ENCODE measurements around the gene CDKL2. TPM values are rescaled to one million over a fixed set of nuclear protein-coding genes. Genes with fewer than 3 reads are reported as not detected.

CDKL2 gene
- polyA plus RNA-seq, 1 donor (not counting 4 experiments of a cell fraction or from before 2014, with no cell fraction given), result 0.64 TPM

DNA sequence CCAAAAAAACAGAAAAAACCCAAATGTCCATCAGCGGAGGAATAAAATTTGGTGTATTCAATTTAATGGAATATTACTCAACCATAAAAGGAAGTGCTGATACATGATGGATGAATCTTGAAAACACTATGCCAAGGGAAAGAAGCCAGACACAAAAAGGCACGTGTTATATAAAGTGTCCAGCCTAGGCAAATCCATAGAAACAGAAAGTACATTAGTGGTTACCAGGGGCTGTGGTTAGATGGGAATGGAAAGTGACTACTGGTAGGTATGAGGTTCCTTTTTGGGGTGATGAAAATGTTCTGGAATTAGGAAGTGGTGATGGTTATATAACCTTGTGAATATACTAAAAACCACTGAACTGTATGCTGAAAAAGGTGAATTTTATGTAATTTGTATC, 3.5 kb upstream of the CDKL2 start:
- H2AFZ ChIP-seq (ENCODE audit: control insufficient read depth, low read length), result no peak overlapping the region
- H3K79me2 ChIP-seq (ENCODE audit: control insufficient read depth, insufficient read depth, low read length), result no peaks in the 10 kb centered on the region
- no peak for FAIRE-seq
- dilution Hi-C loops (cut with MboI; ENCODE audit: extremely low pct_ligation_motif_present, low sequenced_read_pairs), result no loop called here
- no peaks in the 10 kb centered on the region for H3K27me3 ChIP-seq (ENCODE audit: control insufficient read depth, extremely low read depth, insufficient read depth, low read length)
- H3K4me2 ChIP-seq (ENCODE audit: control insufficient read depth, extremely low read depth, insufficient read depth, low read depth, low read length), result no peak overlapping the region
- H3K36me3 ChIP-seq (ENCODE audit: control insufficient read depth in 2 of 2, extremely low read depth in 1 of 2, insufficient read depth in 2 of 2, low read length in 2 of 2), result no peaks in the 10 kb centered on the region
- H3K9me1 ChIP-seq (ENCODE audit: control insufficient read depth, extremely low read depth, insufficient read depth, low read length), result no peaks in the 10 kb centered on the region
- no peak overlapping the region for H3K27ac ChIP-seq (ENCODE audit: control insufficient read depth, insufficient read depth, low read length)
- TF ChIP-seq EZH2 (IDR thresholded peaks at IDR 0.05; ENCODE audit: low read length), result no peak
- TF ChIP-seq, protein P1, sequence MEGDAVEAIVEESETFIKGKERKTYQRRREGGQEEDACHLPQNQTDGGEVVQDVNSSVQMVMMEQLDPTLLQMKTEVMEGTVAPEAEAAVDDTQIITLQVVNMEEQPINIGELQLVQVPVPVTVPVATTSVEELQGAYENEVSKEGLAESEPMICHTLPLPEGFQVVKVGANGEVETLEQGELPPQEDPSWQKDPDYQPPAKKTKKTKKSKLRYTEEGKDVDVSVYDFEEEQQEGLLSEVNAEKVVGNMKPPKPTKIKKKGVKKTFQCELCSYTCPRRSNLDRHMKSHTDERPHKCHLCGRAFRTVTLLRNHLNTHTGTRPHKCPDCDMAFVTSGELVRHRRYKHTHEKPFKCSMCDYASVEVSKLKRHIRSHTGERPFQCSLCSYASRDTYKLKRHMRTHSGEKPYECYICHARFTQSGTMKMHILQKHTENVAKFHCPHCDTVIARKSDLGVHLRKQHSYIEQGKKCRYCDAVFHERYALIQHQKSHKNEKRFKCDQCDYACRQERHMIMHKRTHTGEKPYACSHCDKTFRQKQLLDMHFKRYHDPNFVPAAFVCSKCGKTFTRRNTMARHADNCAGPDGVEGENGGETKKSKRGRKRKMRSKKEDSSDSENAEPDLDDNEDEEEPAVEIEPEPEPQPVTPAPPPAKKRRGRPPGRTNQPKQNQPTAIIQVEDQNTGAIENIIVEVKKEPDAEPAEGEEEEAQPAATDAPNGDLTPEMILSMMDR (optimal IDR thresholded peaks at IDR 0.05 in 1 of 3, IDR thresholded peaks at IDR 0.05 in 1 of 3, conservative IDR thresholded peaks at IDR 0.05 in 1 of 3; ENCODE audit: extremely low read depth in 1 of 3, insufficient read depth in 2 of 3, low read length in 3 of 3), result no peak
- H3K4me3 ChIP-seq (ENCODE audit: control insufficient read depth in 2 of 3, extremely low read depth in 1 of 3, insufficient read depth in 2 of 3, low read depth in 1 of 3, low read length in 3 of 3), result no peak overlapping the region
- no peaks in the 10 kb centered on the region for H4K20me1 ChIP-seq (ENCODE audit: control insufficient read depth, extremely low read depth, insufficient read depth, low read length)
- peak; percentile 13 for DNase-seq (ENCODE audit: low read depth, low spot score)
- no peak overlapping the region for H3K9ac ChIP-seq (ENCODE audit: control insufficient read depth, extremely low read depth, insufficient read depth, low read length)
- no peaks in the 10 kb centered on the region for H3K9me3 ChIP-seq (ENCODE audit: control insufficient read depth, low read depth, low read length)
- peaks cover 11% of the 10 kb centered on the region for H3K4me1 ChIP-seq (ENCODE audit: control insufficient read depth, extremely low read depth, insufficient read depth, low read length)

- TF ChIP-seq EZH2 (IDR thresholded peaks at IDR 0.05; ENCODE audit: low read length), result no peak
- TF ChIP-seq, protein P1 (optimal IDR thresholded peaks at IDR 0.05 in 1 of 3, IDR thresholded peaks at IDR 0.05 in 1 of 3, conservative IDR thresholded peaks at IDR 0.05 in 1 of 3; ENCODE audit: extremely low read depth in 1 of 3, insufficient read depth in 2 of 3, low read length in 3 of 3), result no peak
- no peaks in the 10 kb centered on the region for H3K36me3 ChIP-seq (ENCODE audit: control insufficient read depth in 2 of 2, extremely low read depth in 1 of 2, insufficient read depth in 2 of 2, low read length in 2 of 2)
- no peaks in the 10 kb centered on the region for H4K20me1 ChIP-seq (ENCODE audit: control insufficient read depth, extremely low read depth, insufficient read depth, low read length)
- peak overlapping the region; percentile 40 to 90 (median 73) for H3K4me3 ChIP-seq (ENCODE audit: control insufficient read depth in 2 of 3, extremely low read depth in 1 of 3, insufficient read depth in 2 of 3, low read depth in 1 of 3, low read length in 3 of 3)
- no peaks in the 10 kb centered on the region for H3K9me3 ChIP-seq (ENCODE audit: control insufficient read depth, low read depth, low read length)
- no peaks in the 10 kb centered on the region for H3K9me1 ChIP-seq (ENCODE audit: control insufficient read depth, extremely low read depth, insufficient read depth, low read length)
- H3K27ac ChIP-seq (ENCODE audit: control insufficient read depth, insufficient read depth, low read length), result peak overlapping the region; percentile 54
- dilution Hi-C loops (cut with MboI; ENCODE audit: extremely low pct_ligation_motif_present, low sequenced_read_pairs), result no loop called here
- no peaks in the 10 kb centered on the region for H3K79me2 ChIP-seq (ENCODE audit: control insufficient read depth, insufficient read depth, low read length)
- peaks cover 11% of the 10 kb centered on the region for H3K4me1 ChIP-seq (ENCODE audit: control insufficient read depth, extremely low read depth, insufficient read depth, low read length)
- H3K9ac ChIP-seq (ENCODE audit: control insufficient read depth, extremely low read depth, insufficient read depth, low read length), result peak overlapping the region; percentile 71
- H2AFZ ChIP-seq (ENCODE audit: control insufficient read depth, low read length), result peak overlapping the region; percentile 97
- FAIRE-seq (no peak), DNase-seq (ENCODE audit: low read depth, low spot score) (no peak)
- H3K4me2 ChIP-seq (ENCODE audit: control insufficient read depth, extremely low read depth, insufficient read depth, low read depth, low read length), result peak overlapping the region; percentile 97
- H3K27me3 ChIP-seq (ENCODE audit: control insufficient read depth, extremely low read depth, insufficient read depth, low read length), result no peaks in the 10 kb centered on the region
Measured at GRCh38 chr4:75630937-75631329, 605 bp upstream of the CDKL2 start.
